A549 (cell line): ENCODE results near the gene ZNF514. TPM values are rescaled to one million over a fixed set of nuclear protein-coding genes. Genes with fewer than 3 reads are reported as not detected.

Source experiments
- ATAC-seq, 2 experiments: fragments of 200-7000 bp in 1 of 2; fragments of >200 bp in 1 of 2; cut with Nextera tagmentation in 1 of 2; cut with Tn5 transposase in 1 of 2; 3 replicates each; pipeline versions ENCODE4 v1.8.0 to v1.9.1; 2018 to 2020; ENCODE audit warnings: mild to moderate bottlenecking in 1 of 2, moderate library complexity in 1 of 2
- CTCF ChIA-PET: fragments of 300-600 bp; sonication (Branson Sonifier 250); formaldehyde crosslinking; extraction: SDS; loops from one replicate; lab custom pipeline; 2021; ENCODE audit warnings: antibody characterized with exemption, inconsistent platforms; lab: Yijun Ruan, JAX
- POLR2A ChIA-PET: fragments of 350-600 bp; formaldehyde crosslinking; extraction: SDS; loops from one replicate; lab custom pipeline; 2021; ENCODE audit warnings: antibody characterized with exemption, inconsistent platforms; lab: Yijun Ruan, JAX
- DNase-seq, 2 experiments: peaks; one replicate each; pipeline versions ENCODE4 v3.0.0 to v3.0.0-alpha.2; 2011 to 2016; ENCODE audit warnings: low read depth in 1 of 2, low spot score in 1 of 2
- FAIRE-seq: peaks from 2 replicates; lab custom pipeline; 2011; peaks lifted over from hg19 to GRCh38; lab: Jason Lieb, UNC
- H3K27ac ChIP-seq, 2 experiments: fragments of >200 bp; sonication (Bioruptor Twin); formaldehyde crosslinking; 3 replicates each; pipeline ENCODE4 v1.5.1; 2016 to 2017
- H3K4me1 ChIP-seq: fragments of >200 bp; sonication (Bioruptor Twin); formaldehyde crosslinking; 3 replicates; pipeline ENCODE4 v1.6.1; 2016
- H3K4me2 ChIP-seq: fragments of >200 bp; sonication (Bioruptor Twin); formaldehyde crosslinking; 3 replicates; pipeline ENCODE4 v1.6.1; 2016
- H3K4me3 ChIP-seq: fragments of >200 bp; sonication (Bioruptor Twin); formaldehyde crosslinking; 3 replicates; pipeline ENCODE4 v1.5.1; 2016
- H3K9me3 ChIP-seq: fragments of >200 bp; sonication (Bioruptor Twin); formaldehyde crosslinking; 3 replicates; pipeline ENCODE4 v1.6.1; 2016
- BCL3 ChIP-seq: fragments of >200 bp; sonication (Bioruptor Twin); formaldehyde crosslinking; IDR thresholded peaks from 3 replicates; pipeline ENCODE4 v1.6.1; 2016
- BHLHE40 ChIP-seq: IDR thresholded peaks from 2 replicates; pipeline ENCODE4 v1.6.1; 2012; ENCODE audit warnings: low read depth, low read length, inconsistent platforms
- CBX2 ChIP-seq: fragments of 200-600 bp; sonication (generic); IDR thresholded peaks from 2 replicates; pipeline ENCODE4 v1.6.1; 2016; ENCODE audit warnings: low read depth, mild to moderate bottlenecking, borderline replicate concordance
- CBX8 ChIP-seq: fragments of 200-600 bp; sonication (generic); IDR thresholded peaks from 2 replicates; pipeline ENCODE4 v1.6.1; 2016
- CEBPB ChIP-seq, 2 experiments: fragments of >200 bp in 1 of 2; sonication (Bioruptor Twin) in 1 of 2; formaldehyde crosslinking in 1 of 2; IDR thresholded peaks; 2 replicates each; pipeline ENCODE4 v1.6.1; 2012 to 2016
- CHD2 ChIP-seq: fragments of 150-350 bp; IDR thresholded peaks from 2 replicates; pipeline ENCODE4 v1.6.1; 2014; ENCODE audit warnings: low read length; ENCODE audit not compliant: partially characterized antibody
- EHMT2 ChIP-seq: fragments of 200-600 bp; sonication (generic); IDR thresholded peaks from 2 replicates; pipeline ENCODE4 v1.6.1; 2016; ENCODE audit warnings: antibody characterized with exemption, low read depth, mild to moderate bottlenecking, moderate library complexity
- ESRRA ChIP-seq: fragments of 150-350 bp; IDR thresholded peaks from 2 replicates; pipeline ENCODE4 v1.6.1; 2014; ENCODE audit warnings: mild to moderate bottlenecking, low read length, borderline replicate concordance
- FOXS1 ChIP-seq: fragments of 250-450 bp; sonication (Bioruptor Pico); IDR thresholded peaks from 2 replicates; pipeline ENCODE4 v1.5.0; 2020; ENCODE audit warnings: mild to moderate bottlenecking, moderate library complexity
- JUNB ChIP-seq: fragments of >200 bp; sonication (Bioruptor Twin); formaldehyde crosslinking; IDR thresholded peaks from 2 replicates; pipeline ENCODE4 v1.6.1; 2016
- MAZ ChIP-seq: fragments of 150-350 bp; IDR thresholded peaks from 2 replicates; pipeline ENCODE4 v1.6.1; 2014; ENCODE audit warnings: antibody characterized with exemption, low read depth, low read length, borderline replicate concordance
- NR3C1 ChIP-seq: fragments of >200 bp; sonication (Bioruptor Twin); formaldehyde crosslinking; IDR thresholded peaks from 3 replicates; pipeline ENCODE4 v1.6.1; 2017
- PBX3 ChIP-seq: IDR thresholded peaks from 2 replicates; pipeline ENCODE4 v1.6.1; 2012
- POLR2AphosphoS2 ChIP-seq: conservative IDR thresholded peaks from 2 replicates; pipeline ENCODE4 v1.6.1; 2012; ENCODE audit warnings: low read length, improper control_type of control experiment, inconsistent platforms
- RAD21 ChIP-seq, 2 experiments: fragments of >200 bp in 1 of 2; sonication (Bioruptor Twin) in 1 of 2; formaldehyde crosslinking in 1 of 2; IDR thresholded peaks in 1 of 2; conservative IDR thresholded peaks in 1 of 2; 2 replicates in 1 of 2; 3 replicates in 1 of 2; pipeline ENCODE4 v1.6.1; 2012 to 2018; ENCODE audit warnings: inconsistent platforms in 1 of 2
- RCOR1 ChIP-seq: fragments of 150-350 bp; IDR thresholded peaks from 2 replicates; pipeline ENCODE4 v1.6.1; 2014; ENCODE audit warnings: antibody characterized with exemption, low read length, low read depth
- RFX5 ChIP-seq: fragments of 450-650 bp; IDR thresholded peaks from 2 replicates; pipeline ENCODE4 v1.7.1; 2014; ENCODE audit warnings: antibody characterized with exemption, mild to moderate bottlenecking, moderate library complexity
- SMC3 ChIP-seq: fragments of >200 bp; sonication (Bioruptor Twin); formaldehyde crosslinking; IDR thresholded peaks from 3 replicates; pipeline ENCODE4 v1.6.1; 2018; ENCODE audit warnings: inconsistent platforms
- SREBF2 ChIP-seq: fragments of 450-650 bp; IDR thresholded peaks from 2 replicates; pipeline ENCODE4 v1.6.1; 2014; ENCODE audit warnings: mild to moderate bottlenecking, moderate library complexity
- TP53 ChIP-seq: fragments of 250-450 bp; sonication (Bioruptor Pico); IDR thresholded peaks from 2 replicates; pipeline ENCODE4 v1.5.0; 2021; ENCODE audit warnings: mild to moderate bottlenecking, moderate library complexity
- ZC3H11A ChIP-seq: fragments of 450-650 bp; IDR thresholded peaks from 2 replicates; pipeline ENCODE4 v1.6.1; 2014; ENCODE audit warnings: antibody characterized with exemption, mild to moderate bottlenecking
- ZSCAN20 ChIP-seq: fragments of 250-450 bp; sonication (Bioruptor Pico); IDR thresholded peaks from 2 replicates; pipeline ENCODE4 v1.8.0; 2022; ENCODE audit warnings: mild to moderate bottlenecking, moderate library complexity
- WGBS: methylation state at CpG from one replicate; pipeline ENCODE4 v1.1.6; 2017; ENCODE audit errors: missing lambda C conversion rate; 5-methylcytosine and 5-hydroxymethylcytosine counted together
- polyA plus RNA-seq, 4 experiments: library from polyadenylated mRNA; depleted of rRNA in 3 of 4; stranded (reverse); fragments of >200 nt; fragmentation: RNase III in 1 of 4; extraction: RNeasy Plus Mini Kit Qiagen cat#74134 plus additional on column Dnase treatment in 1 of 4; gene quantifications; 2 replicates in 3 of 4; 3 replicates in 1 of 4; pipeline ENCODE4 v1.2.3, GENCODE V29; 2011 to 2017
- TF ChIP-seq, protein P1 (sequence below): IDR thresholded peaks from 2 replicates; pipeline ENCODE4 v1.6.1; 2012
- TF ChIP-seq, protein P2 (sequence below): IDR thresholded peaks from 2 replicates; pipeline ENCODE4 v1.6.1; 2012; ENCODE audit warnings: low read depth, borderline replicate concordance
- TF ChIP-seq, protein P3 (sequence below): fragments of >200 bp; sonication (Bioruptor Twin); formaldehyde crosslinking; IDR thresholded peaks from 3 replicates; pipeline ENCODE4 v1.5.1; 2016

Gene ZNF514
- polyA plus RNA-seq, 2 of the 4 experiments (the other 2 are of a cell fraction) = 11.2 to 14.0 TPM

- TF ChIP-seq RAD21 (conservative IDR thresholded peaks at IDR 0.05 in 1 of 2, IDR thresholded peaks at IDR 0.05 in 1 of 2) (peak; percentile 67 to 83), SMC3 (peak; percentile 55; the same call in 2 of the 3 replicates)
Observed at GRCh38 chr2:95207111-95207961, 47.7 kb upstream of the ZNF514 start, which contains the start of gene ZNF892 (continued).

GRCh38 chr2:95206096-95206495, 46.4 kb upstream of the ZNF514 start:
- no peak for TF ChIP-seq JUNB
- TF ChIP-seq RAD21 (conservative IDR thresholded peaks at IDR 0.05 in 1 of 2, IDR thresholded peaks at IDR 0.05 in 1 of 2) = no peak
- TF ChIP-seq CBX8 = no peak
- TF ChIP-seq POLR2AphosphoS2 = no peak
- no peak for TF ChIP-seq CBX2
- TF ChIP-seq BHLHE40 = no peak
- no peak for TF ChIP-seq NR3C1
- no peak for TF ChIP-seq SREBF2
- TF ChIP-seq RFX5 = no peak
- TF ChIP-seq, protein P1, sequence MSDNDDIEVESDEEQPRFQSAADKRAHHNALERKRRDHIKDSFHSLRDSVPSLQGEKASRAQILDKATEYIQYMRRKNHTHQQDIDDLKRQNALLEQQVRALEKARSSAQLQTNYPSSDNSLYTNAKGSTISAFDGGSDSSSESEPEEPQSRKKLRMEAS = no peak
- TF ChIP-seq ESRRA = no peak
- TF ChIP-seq EHMT2 = no peak
- H3K4me3 ChIP-seq = no peak overlapping the region
- H3K4me2 ChIP-seq = peak overlapping the region; percentile 88; the same call in 2 of the 3 replicates

GRCh38 chr2:95204396-95204795, 44.7 kb upstream of the ZNF514 start:
- Histone ChIP-seq H3K27ac (no peak overlapping the region), H3K4me2 (no peak overlapping the region), H3K4me1 (no peaks in the 10 kb centered on the region), H3K4me3 (no peak overlapping the region), H3K9me3 (peaks cover 73% of the 10 kb centered on the region)
- ChIA-PET CTCF (interaction anchor here (1.4 to 1.7 kb wide), 2 partner anchors 89 to 128 kb away, joined by 4 read pairs; no protein-coding TSS in a partner anchor), POLR2A (no interaction called here)
- ATAC-seq (no peak), DNase-seq (no peak), FAIRE-seq (peak; percentile 43)
- TF ChIP-seq, protein P2, sequence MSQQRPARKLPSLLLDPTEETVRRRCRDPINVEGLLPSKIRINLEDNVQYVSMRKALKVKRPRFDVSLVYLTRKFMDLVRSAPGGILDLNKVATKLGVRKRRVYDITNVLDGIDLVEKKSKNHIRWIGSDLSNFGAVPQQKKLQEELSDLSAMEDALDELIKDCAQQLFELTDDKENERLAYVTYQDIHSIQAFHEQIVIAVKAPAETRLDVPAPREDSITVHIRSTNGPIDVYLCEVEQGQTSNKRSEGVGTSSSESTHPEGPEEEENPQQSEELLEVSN = no peak
- TF ChIP-seq CEBPB (IDR thresholded peaks at IDR 0.05) = no peak
- no peak for TF ChIP-seq BHLHE40
- TF ChIP-seq FOXS1 = no peak
- TF ChIP-seq ESRRA = no peak
- TF ChIP-seq SREBF2 = no peak
- TF ChIP-seq TP53 = no peak
- no peak for TF ChIP-seq RCOR1
- TF ChIP-seq SMC3 = no peak
- TF ChIP-seq BCL3 = no peak
- TF ChIP-seq PBX3 = no peak
- TF ChIP-seq RAD21 (conservative IDR thresholded peaks at IDR 0.05 in 1 of 2, IDR thresholded peaks at IDR 0.05 in 1 of 2) = no peak
- TF ChIP-seq ZSCAN20 (CRISPR knock-in tag) = no peak
- TF ChIP-seq, protein P3, sequence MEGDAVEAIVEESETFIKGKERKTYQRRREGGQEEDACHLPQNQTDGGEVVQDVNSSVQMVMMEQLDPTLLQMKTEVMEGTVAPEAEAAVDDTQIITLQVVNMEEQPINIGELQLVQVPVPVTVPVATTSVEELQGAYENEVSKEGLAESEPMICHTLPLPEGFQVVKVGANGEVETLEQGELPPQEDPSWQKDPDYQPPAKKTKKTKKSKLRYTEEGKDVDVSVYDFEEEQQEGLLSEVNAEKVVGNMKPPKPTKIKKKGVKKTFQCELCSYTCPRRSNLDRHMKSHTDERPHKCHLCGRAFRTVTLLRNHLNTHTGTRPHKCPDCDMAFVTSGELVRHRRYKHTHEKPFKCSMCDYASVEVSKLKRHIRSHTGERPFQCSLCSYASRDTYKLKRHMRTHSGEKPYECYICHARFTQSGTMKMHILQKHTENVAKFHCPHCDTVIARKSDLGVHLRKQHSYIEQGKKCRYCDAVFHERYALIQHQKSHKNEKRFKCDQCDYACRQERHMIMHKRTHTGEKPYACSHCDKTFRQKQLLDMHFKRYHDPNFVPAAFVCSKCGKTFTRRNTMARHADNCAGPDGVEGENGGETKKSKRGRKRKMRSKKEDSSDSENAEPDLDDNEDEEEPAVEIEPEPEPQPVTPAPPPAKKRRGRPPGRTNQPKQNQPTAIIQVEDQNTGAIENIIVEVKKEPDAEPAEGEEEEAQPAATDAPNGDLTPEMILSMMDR = no peak
- TF ChIP-seq MAZ = no peak
- TF ChIP-seq ZC3H11A = no peak
- no peak for TF ChIP-seq CHD2
- WGBS = 10% methylated on average over 2 of the region's 2 CpGs

More at GRCh38 chr2:95206096-95206495, 46.4 kb upstream of the ZNF514 start:
- H3K9me3 ChIP-seq = peaks cover 71% of the 10 kb centered on the region
- POLR2A ChIA-PET = no interaction called here
- DNase-seq (no peak), ATAC-seq (no peak), FAIRE-seq (no peak)
- 84% methylated on average over 10 of the region's 10 CpGs for WGBS
- CTCF ChIA-PET = interaction anchor here (1.2 kb wide), 2 partner anchors 32 to 85 kb away, joined by 3 to 5 read pairs; partner anchors contain the start of gene MRPS5
- no peaks in the 10 kb centered on the region for H3K4me1 ChIP-seq
- no peak overlapping the region for H3K27ac ChIP-seq
